ENCODE results near the gene B3GNT9. TPM values are rescaled to one million over a fixed set of nuclear protein-coding genes. Genes with fewer than 3 reads are reported as not detected.
A peak's percentile ranks its signal among the peaks of the same experiment; 100 is the strongest.

B3GNT9 gene
- total RNA-seq, 3 donors from 2014 or later (not counting 1 experiment from before 2014, with no cell fraction given): 0.80 to 1.3 (median 1.0) TPM

GRCh38 chr16:67185651-67186134 is 34.9 kb upstream of the B3GNT9 start:
- intact Hi-C loops (cut with micrococcal nuclease): loop anchor here (1.0 to 2.0 kb wide), 2 partner anchors 41 to 208 kb away; partner anchors contain the start of gene TMEM208
- Mint-ChIP-seq H3K27ac (peak overlapping the region; percentile 82 to 83), H3K4me1 (peaks cover 8 to 11% of the 10 kb centered on the region in 2 donors), H3K36me3 (no peaks in the 10 kb centered on the region), H3K27me3 (ENCODE audit: low read depth in 2 of 2) (peaks cover 0 to 5% of the 10 kb centered on the region in 2 donors), H3K4me3 (peak overlapping the region; percentile 95), H3K9me3 (no peaks in the 10 kb centered on the region)
- Histone ChIP-seq H3K4me3 (ENCODE audit: low read length) (no peak overlapping the region), H3K27ac (ENCODE audit: low read length) (no peak overlapping the region), H3K27me3 (ENCODE audit: control insufficient read depth, insufficient read depth, low read length) (peaks cover 2% of the 10 kb centered on the region), H3K4me1 (ENCODE audit: control insufficient read depth, insufficient read depth, low read length) (peaks cover 23% of the 10 kb centered on the region), H3K9me3 (ENCODE audit: control insufficient read depth, insufficient read depth, low read length) (no peaks in the 10 kb centered on the region), H3K36me3 (ENCODE audit: control insufficient read depth, insufficient read depth, low read length) (no peaks in the 10 kb centered on the region)
- no peak for DNase-seq
- TF ChIP-seq CTCF (IDR thresholded peaks at IDR 0.05): peak; percentile 38
- ATAC-seq: no peak
- 17% methylated on average over 10 of the region's 12 CpGs for WGBS (ENCODE audit: insufficient coverage)

- Mint-ChIP-seq H3K4me1 (peaks cover 8 to 11% of the 10 kb centered on the region in 2 donors), H3K36me3 (no peaks in the 10 kb centered on the region), H3K27ac (peak overlapping the region; percentile 82 to 83), H3K27me3 (ENCODE audit: low read depth in 2 of 2) (peaks cover 0 to 5% of the 10 kb centered on the region in 2 donors), H3K4me3 (peak overlapping the region; percentile 95), H3K9me3 (no peaks in the 10 kb centered on the region)
- peak; percentile 37 to 52 (median 48) for ATAC-seq
- no peaks in the 10 kb centered on the region for H3K36me3 ChIP-seq (ENCODE audit: control insufficient read depth, insufficient read depth, low read length)
- no peak overlapping the region for H3K27ac ChIP-seq (ENCODE audit: low read length)
- peaks cover 2% of the 10 kb centered on the region for H3K27me3 ChIP-seq (ENCODE audit: control insufficient read depth, insufficient read depth, low read length)
- peak; percentile 83 to 89 for DNase-seq
- peaks cover 23% of the 10 kb centered on the region for H3K4me1 ChIP-seq (ENCODE audit: control insufficient read depth, insufficient read depth, low read length)
- intact Hi-C loops (cut with micrococcal nuclease): loop anchor here (1.0 to 2.0 kb wide), 2 partner anchors 42 to 208 kb away; partner anchors contain the start of gene TMEM208
- H3K4me3 ChIP-seq (ENCODE audit: low read length): no peak overlapping the region
- H3K9me3 ChIP-seq (ENCODE audit: control insufficient read depth, insufficient read depth, low read length): no peaks in the 10 kb centered on the region
- peak; percentile 84 for TF ChIP-seq CTCF (IDR thresholded peaks at IDR 0.05)
- 18% methylated on average over 43 of the region's 43 CpGs for WGBS (ENCODE audit: insufficient coverage)
These were observed 34.3 kb upstream of the B3GNT9 start for GRCh38 chr16:67184995-67185650.

GRCh38 chr16:67184453-67184994 is 33.7 kb upstream of the B3GNT9 start:
- Histone ChIP-seq H3K27me3 (ENCODE audit: control insufficient read depth, insufficient read depth, low read length) (peaks cover 2% of the 10 kb centered on the region), H3K4me1 (ENCODE audit: control insufficient read depth, insufficient read depth, low read length) (peaks cover 23% of the 10 kb centered on the region), H3K36me3 (ENCODE audit: control insufficient read depth, insufficient read depth, low read length) (no peaks in the 10 kb centered on the region), H3K9me3 (ENCODE audit: control insufficient read depth, insufficient read depth, low read length) (no peaks in the 10 kb centered on the region), H3K27ac (ENCODE audit: low read length) (no peak overlapping the region), H3K4me3 (ENCODE audit: low read length) (peak overlapping the region; percentile 63)
- intact Hi-C loops (cut with micrococcal nuclease): loop anchor here (2.0 kb wide), 1 partner anchor 42 kb away; the partner anchor contains the start of gene TMEM208
- no peaks in the 10 kb centered on the region for H3K36me3 Mint-ChIP-seq
- TF ChIP-seq CTCF (IDR thresholded peaks at IDR 0.05): no peak
- WGBS (ENCODE audit: insufficient coverage): 9% methylated on average over 59 of the region's 59 CpGs
- H3K9me3 Mint-ChIP-seq: no peaks in the 10 kb centered on the region
- peak in 1 of 3 donors; percentile 1 for ATAC-seq
- H3K4me1 Mint-ChIP-seq: peaks cover 8 to 11% of the 10 kb centered on the region in 2 donors
- peaks cover 0 to 5% of the 10 kb centered on the region in 2 donors for H3K27me3 Mint-ChIP-seq (ENCODE audit: low read depth in 2 of 2)
- peak overlapping the region in 1 of 2 donors; percentile 83 for H3K27ac Mint-ChIP-seq
- DNase-seq: no peak
- peak overlapping the region; percentile 95 for H3K4me3 Mint-ChIP-seq
